IMR-90 (cell line): ENCODE data around the gene TPPP3. TPM values are rescaled to one million over a fixed set of nuclear protein-coding genes. Genes with fewer than 3 reads are reported as not detected.

ENCODE experiments used
- ATAC-seq: fragments of 200-7000 bp; cut with Tn5 transposase; 2 replicates; pipeline ENCODE4 v1.9.1; 2020; ENCODE audit warnings: low read depth, mild to moderate bottlenecking, moderate library complexity
- BruUV-seq: library from RNA; stranded (reverse); fragments of 400-500 nt; replicated peaks from 2 replicates; lab custom pipeline; 2021; lab: Mats Ljungman, UMichigan
- CTCF ChIA-PET: fragments of 300-600 bp; formaldehyde crosslinking; extraction: SDS; loops from one replicate; lab custom pipeline; 2021; ENCODE audit warnings: antibody characterized with exemption; lab: Yijun Ruan, JAX
- POLR2A ChIA-PET: fragments of 300-600 bp; sonication (Branson Sonifier 250); formaldehyde crosslinking; loops from one replicate; lab custom pipeline; 2022; ENCODE audit warnings: antibody characterized with exemption; ENCODE audit not compliant: unreplicated experiment; lab: Charles Lee
- DNase-seq: peaks from one replicate; pipeline ENCODE4 v3.0.0; 2013
- H2AFZ ChIP-seq: replicated peaks from 2 replicates; pipeline ENCODE3; 2013; ENCODE audit warnings: low read length, mild to moderate bottlenecking; ENCODE audit not compliant: poor library complexity
- H2AK5ac ChIP-seq: 2 replicates; pipeline ENCODE4 v1.6.1; 2013; ENCODE audit warnings: low read depth, low read length, inconsistent platforms
- H2AK9ac ChIP-seq: replicated peaks from 2 replicates; pipeline ENCODE3; 2013; ENCODE audit warnings: mild to moderate bottlenecking, low read depth, low read length, moderate library complexity; ENCODE audit not compliant: poor library complexity
- H2BK120ac ChIP-seq: 2 replicates; pipeline ENCODE4 v1.6.1; 2013; ENCODE audit warnings: low read depth, low read length, inconsistent platforms
- H2BK15ac ChIP-seq: 3 replicates; pipeline ENCODE4 v1.6.1; 2013; ENCODE audit warnings: low read depth, low read length, inconsistent platforms
- H2BK20ac ChIP-seq: 2 replicates; pipeline ENCODE4 v1.6.1; 2013; ENCODE audit warnings: low read depth, mild to moderate bottlenecking, inconsistent platforms, low read length, moderate library complexity
- H2BK5ac ChIP-seq: 2 replicates; pipeline ENCODE4 v1.6.1; 2013; ENCODE audit warnings: mild to moderate bottlenecking, low read depth, low read length, inconsistent platforms; ENCODE audit not compliant: poor library complexity, severe bottlenecking
- H3K14ac ChIP-seq: replicated peaks from 2 replicates; pipeline ENCODE4 v1.6.1; 2013; ENCODE audit warnings: low read depth, low read length, inconsistent platforms
- H3K18ac ChIP-seq: 2 replicates; pipeline ENCODE4 v1.6.1; 2013; ENCODE audit warnings: low read depth, low read length, control low read depth
- H3K23ac ChIP-seq: 2 replicates; pipeline ENCODE4 v1.6.1; 2013; ENCODE audit warnings: low read depth, low read length, inconsistent platforms
- H3K27ac ChIP-seq: 2 replicates; pipeline ENCODE4 v1.5.1; 2013; ENCODE audit warnings: mild to moderate bottlenecking, control low read depth, low read length; ENCODE audit not compliant: insufficient read depth
- H3K27me3 ChIP-seq: 2 replicates; pipeline ENCODE4 v1.6.1; 2013; ENCODE audit warnings: low read length; ENCODE audit not compliant: control insufficient read depth, insufficient read depth
- H3K36me3 ChIP-seq: 2 replicates; pipeline ENCODE4 v1.6.1; 2013; ENCODE audit warnings: low read length, mixed read lengths; ENCODE audit not compliant: control insufficient read depth, insufficient read depth
- H3K4ac ChIP-seq: 2 replicates; pipeline ENCODE4 v1.6.1; 2013; ENCODE audit warnings: low read depth, low read length, inconsistent platforms
- H3K4me1 ChIP-seq: 2 replicates; pipeline ENCODE4 v1.6.1; 2013; ENCODE audit warnings: low read length, mixed read lengths; ENCODE audit not compliant: control insufficient read depth, insufficient read depth
- H3K4me2 ChIP-seq: 2 replicates; pipeline ENCODE4 v1.6.1; 2013; ENCODE audit warnings: low read depth, mild to moderate bottlenecking, control low read depth, low read length, moderate library complexity
- H3K4me3 ChIP-seq: 2 replicates; pipeline ENCODE4 v1.5.1; 2013; ENCODE audit warnings: low read depth, mild to moderate bottlenecking, control low read depth, low read length, moderate library complexity; ENCODE audit not compliant: insufficient read depth
- H3K56ac ChIP-seq: 2 replicates; pipeline ENCODE4 v1.6.1; 2013; ENCODE audit warnings: low read length, inconsistent platforms; ENCODE audit not compliant: insufficient read depth; ENCODE audit errors: extremely low read depth
- H3K79me1 ChIP-seq, 2 experiments: 2 replicates each; pipeline ENCODE4 v1.6.1; 2013; ENCODE audit warnings: low read length in 2 of 2, inconsistent platforms in 1 of 2, low read depth in 1 of 2
- H3K9ac ChIP-seq: 2 replicates; pipeline ENCODE4 v1.6.1; 2013; ENCODE audit warnings: low read depth, low read length, control low read depth
- H3K9me1 ChIP-seq: 2 replicates; pipeline ENCODE4 v1.6.1; 2013; ENCODE audit warnings: low read length, inconsistent platforms; ENCODE audit not compliant: insufficient read depth
- H3K9me3 ChIP-seq: 2 replicates; pipeline ENCODE4 v1.6.1; 2013; ENCODE audit warnings: low read length; ENCODE audit not compliant: control insufficient read depth, insufficient read depth
- H4K20me1 ChIP-seq: 2 replicates; pipeline ENCODE4 v1.6.1; 2013; ENCODE audit warnings: low read length, inconsistent platforms; ENCODE audit not compliant: insufficient read depth
- H4K5ac ChIP-seq: 2 replicates; pipeline ENCODE4 v1.6.1; 2013; ENCODE audit warnings: mild to moderate bottlenecking, low read depth, low read length, control low read depth
- H4K8ac ChIP-seq, 2 experiments: 2 replicates each; pipeline ENCODE4 v1.6.1; 2013; ENCODE audit warnings: low read depth in 2 of 2, low read length in 2 of 2, control low read depth in 1 of 2, inconsistent platforms in 1 of 2
- H4K91ac ChIP-seq: 2 replicates; pipeline ENCODE4 v1.6.1; 2013; ENCODE audit warnings: low read depth, low read length, inconsistent platforms; ENCODE audit not compliant: insufficient read depth
- BHLHE40 ChIP-seq: fragments of 150-350 bp; IDR thresholded peaks from 2 replicates; pipeline ENCODE4 v1.6.1; 2016; ENCODE audit warnings: mild to moderate bottlenecking, low read depth, low read length
- FOS ChIP-seq: fragments of 150-350 bp; IDR thresholded peaks from 2 replicates; pipeline ENCODE4 v1.6.1; 2016; ENCODE audit warnings: low read depth, low read length
- MXI1 ChIP-seq: IDR thresholded peaks from 2 replicates; pipeline ENCODE4 v1.6.1; 2012; ENCODE audit warnings: low read depth, mild to moderate bottlenecking, low read length, moderate library complexity, borderline replicate concordance
- POLR2A ChIP-seq: IDR thresholded peaks from 2 replicates; pipeline ENCODE4 v1.6.1; 2012; ENCODE audit warnings: mild to moderate bottlenecking, low read depth, low read length
- RAD21 ChIP-seq: IDR thresholded peaks from 2 replicates; pipeline ENCODE4 v1.6.1; 2012; ENCODE audit warnings: low read length, improper control_type of control experiment
- RFX5 ChIP-seq: IDR thresholded peaks from 2 replicates; pipeline ENCODE4 v1.8.0; 2012; ENCODE audit warnings: low read depth, mild to moderate bottlenecking, low read length, moderate library complexity
- WGBS, 2 experiments: methylation state at CpG; one replicate each; pipeline versions ENCODE4 v1.1.5 to v1.1.7; 2013; ENCODE audit warnings: missing lambda C conversion rate in 2 of 2; ENCODE audit not compliant: insufficient read length in 1 of 2; ENCODE audit errors: extremely low coverage in 2 of 2; 5-methylcytosine and 5-hydroxymethylcytosine counted together
- dilution Hi-C: fragments of 300-500 bp; cut with HindIII; formaldehyde crosslinking; loops from one replicate; pipeline ENCODE4 v1.14.3; 2018; ENCODE audit warnings: low sequenced_read_pairs; ENCODE audit not compliant: unreplicated experiment
- in situ Hi-C: fragments of 300-500 bp; cut with MboI; formaldehyde crosslinking; loops from 3 replicates; pipeline ENCODE4 v1.14.3; 2019; ENCODE audit warnings: low sequenced_read_pairs, inconsistent platforms, mixed read lengths
- intact Hi-C: fragments of 100-400 bp; cut with micrococcal nuclease; formaldehyde crosslinking; loops from 2 replicates; pipeline ENCODE4 v1.10.0; 2022
- polyA plus RNA-seq, 3 experiments: library from polyadenylated mRNA; depleted of rRNA; stranded (reverse); fragments of >200 nt; gene quantifications; 2 replicates each; pipeline ENCODE4 v1.2.3, GENCODE V29; 2012; ENCODE audit warnings: low replicate concordance in 1 of 3
- total RNA-seq: library from RNA; depleted of rRNA; stranded (reverse); fragments of >200 nt; gene quantifications from 2 replicates; pipeline ENCODE4 v1.2.3, GENCODE V29; 2012
- TF ChIP-seq, protein P1 (sequence below): conservative IDR thresholded peaks from 2 replicates; pipeline ENCODE4 v1.5.1; 2012; ENCODE audit warnings: mild to moderate bottlenecking, low read depth, low read length, improper control_type of control experiment
- TF ChIP-seq, protein P2 (sequence below): fragments of 150-350 bp; IDR thresholded peaks from 2 replicates; pipeline ENCODE4 v1.6.1; 2016; ENCODE audit warnings: low read depth, mild to moderate bottlenecking, low read length, moderate library complexity, borderline replicate concordance

The TPPP3 gene
- total and polyA plus RNA-seq, 2 of the 4 experiments (the other 2 are of a cell fraction) = 0.54 to 2.4 TPM

DNA sequence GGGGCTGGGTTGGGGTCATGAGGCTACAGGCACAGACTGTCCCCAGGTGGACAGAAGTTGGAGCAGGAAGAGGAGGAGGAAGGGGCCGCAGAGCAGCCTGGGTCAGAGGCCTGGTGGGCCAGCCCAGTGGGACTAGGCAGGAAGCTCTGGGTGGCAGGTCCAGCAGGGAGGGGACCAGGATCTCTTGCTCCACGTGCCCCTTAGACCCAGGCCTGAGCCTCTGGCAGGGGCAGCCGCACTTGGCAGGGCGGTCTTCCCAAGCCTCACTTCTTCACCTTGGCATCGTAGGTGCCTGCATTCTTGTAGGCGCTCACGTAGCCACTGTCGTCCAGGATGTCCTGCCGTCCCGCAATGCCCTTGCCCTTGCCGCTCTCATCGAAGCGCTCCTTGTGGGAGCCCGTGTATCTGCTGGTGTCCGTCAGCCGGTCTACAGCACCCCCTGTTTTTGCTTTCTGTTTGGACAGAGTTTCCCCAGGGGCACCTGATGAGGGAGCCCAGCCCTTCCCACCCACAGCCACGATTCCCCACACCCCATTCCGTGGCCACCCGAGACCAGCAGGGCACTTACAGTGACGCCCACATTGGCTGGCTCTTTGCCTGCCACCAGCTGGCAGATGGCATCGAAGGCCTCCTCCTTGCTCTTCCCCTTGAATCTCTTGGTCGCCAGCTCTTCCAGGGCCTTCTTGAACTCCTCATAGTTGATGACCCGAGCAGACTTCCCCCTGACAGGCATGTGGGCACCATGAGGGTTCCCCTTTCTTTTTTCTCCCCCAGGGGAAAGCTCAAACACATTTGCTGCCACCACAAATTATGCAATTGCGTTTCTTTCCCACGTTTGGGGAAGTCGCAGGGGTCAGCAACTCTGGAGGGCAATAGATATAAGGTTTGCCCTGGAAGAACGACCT is 3.1 kb downstream of the TPPP3 start:
- Histone ChIP-seq H4K20me1 (no peaks in the 10 kb centered on the region), H2AFZ (no peak overlapping the region), H2BK15ac (no peak overlapping the region), H2AK9ac (no peak overlapping the region), H2BK5ac (no peak overlapping the region), H2BK20ac (no peak overlapping the region), H2BK120ac (no peak overlapping the region), H3K56ac (no peak overlapping the region), H3K27ac (no peak overlapping the region), H3K18ac (no peak overlapping the region), H2AK5ac (no peak overlapping the region), H4K91ac (no peak overlapping the region), H3K23ac (no peak overlapping the region), H3K4me3 (no peak overlapping the region), H3K9ac (no peak overlapping the region), H3K9me3 (no peaks in the 10 kb centered on the region), H3K4ac (no peak overlapping the region), H3K27me3 (peaks cover 24% of the 10 kb centered on the region), H3K4me2 (no peak overlapping the region), H3K14ac (no peak overlapping the region), H3K9me1 (peaks cover 5% of the 10 kb centered on the region; the same call in 1 of the 2 replicates), H3K4me1 (peaks cover 5% of the 10 kb centered on the region; the same call in 1 of the 2 replicates), H3K36me3 (no peaks in the 10 kb centered on the region), H4K5ac (no peak overlapping the region), H3K79me1 (no peaks in the 10 kb centered on the region), H4K8ac (no peak overlapping the region)
- dilution Hi-C loops = no loop called here
- TF ChIP-seq, protein P1, sequence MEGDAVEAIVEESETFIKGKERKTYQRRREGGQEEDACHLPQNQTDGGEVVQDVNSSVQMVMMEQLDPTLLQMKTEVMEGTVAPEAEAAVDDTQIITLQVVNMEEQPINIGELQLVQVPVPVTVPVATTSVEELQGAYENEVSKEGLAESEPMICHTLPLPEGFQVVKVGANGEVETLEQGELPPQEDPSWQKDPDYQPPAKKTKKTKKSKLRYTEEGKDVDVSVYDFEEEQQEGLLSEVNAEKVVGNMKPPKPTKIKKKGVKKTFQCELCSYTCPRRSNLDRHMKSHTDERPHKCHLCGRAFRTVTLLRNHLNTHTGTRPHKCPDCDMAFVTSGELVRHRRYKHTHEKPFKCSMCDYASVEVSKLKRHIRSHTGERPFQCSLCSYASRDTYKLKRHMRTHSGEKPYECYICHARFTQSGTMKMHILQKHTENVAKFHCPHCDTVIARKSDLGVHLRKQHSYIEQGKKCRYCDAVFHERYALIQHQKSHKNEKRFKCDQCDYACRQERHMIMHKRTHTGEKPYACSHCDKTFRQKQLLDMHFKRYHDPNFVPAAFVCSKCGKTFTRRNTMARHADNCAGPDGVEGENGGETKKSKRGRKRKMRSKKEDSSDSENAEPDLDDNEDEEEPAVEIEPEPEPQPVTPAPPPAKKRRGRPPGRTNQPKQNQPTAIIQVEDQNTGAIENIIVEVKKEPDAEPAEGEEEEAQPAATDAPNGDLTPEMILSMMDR = no peak
- no peak for TF ChIP-seq BHLHE40
- TF ChIP-seq MXI1 = no peak
- TF ChIP-seq RAD21 = no peak
- no peak for TF ChIP-seq FOS
- no peak for TF ChIP-seq RFX5
- TF ChIP-seq, protein P2, sequence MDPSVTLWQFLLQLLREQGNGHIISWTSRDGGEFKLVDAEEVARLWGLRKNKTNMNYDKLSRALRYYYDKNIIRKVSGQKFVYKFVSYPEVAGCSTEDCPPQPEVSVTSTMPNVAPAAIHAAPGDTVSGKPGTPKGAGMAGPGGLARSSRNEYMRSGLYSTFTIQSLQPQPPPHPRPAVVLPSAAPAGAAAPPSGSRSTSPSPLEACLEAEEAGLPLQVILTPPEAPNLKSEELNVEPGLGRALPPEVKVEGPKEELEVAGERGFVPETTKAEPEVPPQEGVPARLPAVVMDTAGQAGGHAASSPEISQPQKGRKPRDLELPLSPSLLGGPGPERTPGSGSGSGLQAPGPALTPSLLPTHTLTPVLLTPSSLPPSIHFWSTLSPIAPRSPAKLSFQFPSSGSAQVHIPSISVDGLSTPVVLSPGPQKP = no peak
- TF ChIP-seq POLR2A = no peak
- in situ Hi-C loops = no loop called here
- BruUV-seq = no TSS peak
- ATAC-seq (no peak), DNase-seq (no peak)
- ChIA-PET CTCF (no interaction called here), POLR2A (no interaction called here)
- 96% methylated on average over 17 of the region's 27 CpGs; no CpG with 5 or more reads in 1 of the 2 experiments for WGBS, 2 experiments
- intact Hi-C loops = loop anchor here (5.0 kb wide), 1 partner anchor 143 kb away; the partner anchor contains the start of genes FHOD1 and SLC9A5
